HepG2 (cell line): ENCODE data around the gene TAF8. TPM values are rescaled to one million over a fixed set of nuclear protein-coding genes. Genes with fewer than 3 reads are reported as not detected.

Source experiments
- CBFB ChIP-seq: sonication (generic); formaldehyde crosslinking; IDR thresholded peaks from 2 replicates; pipeline ENCODE4 v1.4.0; 2020; ENCODE audit warnings: missing genetic modification reagents
- CTCF ChIP-seq: sonication (generic); formaldehyde crosslinking; IDR thresholded peaks from 2 replicates; pipeline ENCODE4 v1.5.0; 2020; ENCODE audit warnings: mild to moderate bottlenecking, missing genetic modification reagents, moderate library complexity
- ETV5 ChIP-seq: IDR thresholded peaks from 2 replicates; pipeline ENCODE4 v1.6.1; 2018; ENCODE audit warnings: missing biosample characterization, missing genetic modification reagents, inconsistent platforms, borderline replicate concordance
- HNF4A ChIP-seq: sonication (generic); formaldehyde crosslinking; IDR thresholded peaks from 2 replicates; pipeline ENCODE4 v1.4.0; 2020; ENCODE audit warnings: missing genetic modification reagents
- MEIS1 ChIP-seq: sonication (generic); formaldehyde crosslinking; IDR thresholded peaks from 2 replicates; pipeline ENCODE4 v1.9.0; 2021; ENCODE audit warnings: mild to moderate bottlenecking, missing genetic modification reagents, moderate library complexity, borderline replicate concordance
- NCOA1 ChIP-seq: sonication (generic); formaldehyde crosslinking; IDR thresholded peaks from 2 replicates; pipeline ENCODE4 v1.9.0; 2021; ENCODE audit warnings: missing genetic modification reagents
- NR2C2 ChIP-seq: sonication (generic); formaldehyde crosslinking; IDR thresholded peaks from 2 replicates; pipeline ENCODE4 v1.4.0; 2020; ENCODE audit warnings: missing genetic modification reagents, mild to moderate bottlenecking, moderate library complexity, borderline replicate concordance
- PBX3 ChIP-seq: sonication (generic); formaldehyde crosslinking; IDR thresholded peaks from 2 replicates; pipeline ENCODE4 v1.8.1; 2023; ENCODE audit warnings: missing genetic modification reagents, inconsistent platforms, borderline replicate concordance
- RARA ChIP-seq: IDR thresholded peaks from 2 replicates; pipeline ENCODE4 v1.6.1; 2016; ENCODE audit warnings: missing genetic modification reagents, missing compliant biosample characterization
- ZBTB10 ChIP-seq: sonication (generic); formaldehyde crosslinking; IDR thresholded peaks from 2 replicates; pipeline ENCODE4 v1.4.0; 2020; ENCODE audit warnings: missing genetic modification reagents, borderline replicate concordance
- ZNF18 ChIP-seq: sonication (generic); formaldehyde crosslinking; IDR thresholded peaks from 2 replicates; pipeline ENCODE4 v1.8.0; 2022; ENCODE audit warnings: mild to moderate bottlenecking, missing genetic modification reagents; ENCODE audit not compliant: insufficient replicate concordance
- ZNF589 ChIP-seq: sonication (generic); formaldehyde crosslinking; conservative IDR thresholded peaks from 2 replicates; pipeline ENCODE4 v1.8.0; 2022; ENCODE audit warnings: mild to moderate bottlenecking, moderate library complexity, missing genetic modification reagents
- ZNF616 ChIP-seq: sonication (generic); formaldehyde crosslinking; IDR thresholded peaks from 2 replicates; pipeline ENCODE4 v1.5.0; 2020; ENCODE audit warnings: low read depth, mild to moderate bottlenecking, missing genetic modification reagents
- ZNF687 ChIP-seq: sonication (generic); formaldehyde crosslinking; IDR thresholded peaks from 2 replicates; pipeline ENCODE4 v1.5.1; 2020; ENCODE audit warnings: mild to moderate bottlenecking, missing genetic modification reagents, moderate library complexity
- ZZZ3 ChIP-seq: sonication (generic); formaldehyde crosslinking; IDR thresholded peaks from 2 replicates; pipeline ENCODE4 v1.4.0; 2020; ENCODE audit warnings: missing genetic modification reagents, mild to moderate bottlenecking, borderline replicate concordance
- polyA plus RNA-seq, 8 experiments: library from polyadenylated mRNA; depleted of rRNA in 3 of 8; stranded (reverse) in 7 of 8; unstranded in 1 of 8; fragments of >200 nt; fragmentation: Illumina TruSeq in 4 of 8; extraction: Trizol in 4 of 8; gene quantifications; 2 replicates each; pipeline versions ENCODE4 v1.2.1 to v1.2.3, GENCODE V29; 2011 to 2016; ENCODE audit warnings: low read depth in 4 of 8, missing spikeins in 1 of 8, mixed read lengths in 1 of 8; ENCODE audit not compliant: insufficient read depth in 1 of 8
- total RNA-seq, 5 experiments: library from RNA; depleted of rRNA; stranded (reverse); fragments of >200 nt; fragmentation: Illumina TruSeq; extraction: Trizol; gene quantifications; 2 replicates each; pipeline ENCODE4 v1.2.3, GENCODE V29; 2016; ENCODE audit warnings: low read depth in 1 of 5

The TAF8 gene
- total and polyA plus RNA-seq, 2 of the 13 experiments (the other 11 are each of a cell fraction or from before 2014, with no cell fraction given) = 25.2 to 25.8 TPM

- TF ChIP-seq PBX3 (CRISPR knock-in tag) = no peak
- TF ChIP-seq RARA (CRISPR knock-in tag) = peak; percentile 34
- TF ChIP-seq HNF4A (CRISPR knock-in tag) = peak; percentile 30; the same call in 1 of the 2 replicates
- TF ChIP-seq ZNF18 = no peak
- TF ChIP-seq ZZZ3 (CRISPR knock-in tag) = no peak
- TF ChIP-seq ZNF616 (CRISPR knock-in tag) = no peak
- TF ChIP-seq NR2C2 (CRISPR knock-in tag) = peak; percentile 52; the same call in 1 of the 2 replicates
- TF ChIP-seq NCOA1 (CRISPR knock-in tag) = no peak
- no peak for TF ChIP-seq ZBTB10 (CRISPR knock-in tag)
- peak; percentile 14 for TF ChIP-seq ZNF687 (CRISPR knock-in tag)
- 0 out of 2 replicates have a peak, but pooled peaks have one; percentile 41 for TF ChIP-seq ETV5 (CRISPR knock-in tag)
- no peak for TF ChIP-seq ZNF589 (CRISPR knock-in tag)
- TF ChIP-seq CTCF = peak; percentile 31; the same call in 1 of the 2 replicates
- TF ChIP-seq MEIS1 (CRISPR knock-in tag) = no peak
- no peak for TF ChIP-seq CBFB (CRISPR knock-in tag)
These were observed 83.6 kb downstream of the TAF8 start (continued) for GRCh38 chr6:42133926-42134325.
